CD14-positive monocyte (primary cell): ENCODE measurements around the gene KCNJ5. TPM values are rescaled to one million over a fixed set of nuclear protein-coding genes. Genes with fewer than 3 reads are reported as not detected.

Source experiments
- DNase-seq, 3 donors: peaks; one replicate each; pipeline ENCODE4 v3.0.0-alpha.2; 2011 to 2022
- H2AFZ ChIP-seq: 2 replicates; pipeline ENCODE4 v1.6.0; 2012; ENCODE audit warnings: mild to moderate bottlenecking, low read depth, low read length, inconsistent platforms; ENCODE audit not compliant: insufficient read depth, poor library complexity, severe bottlenecking
- H3K27ac ChIP-seq, 2 donors: 1 replicate in 1 of 2; 2 replicates in 1 of 2; pipeline ENCODE4 v1.5.1; 2012 to 2013; ENCODE audit warnings: low read length in 2 of 2, control low read depth in 1 of 2, inconsistent platforms in 1 of 2, low read depth in 1 of 2, mild to moderate bottlenecking in 1 of 2
- H3K27me3 ChIP-seq, 2 donors: one replicate each; pipeline versions ENCODE4 v1.6.0 to v1.6.1; 2011 to 2013; ENCODE audit warnings: low read length in 2 of 2; ENCODE audit not compliant: control insufficient read depth in 2 of 2, insufficient read depth in 2 of 2
- H3K36me3 ChIP-seq, 2 donors: replicated peaks in 1 of 2; 1 replicate in 1 of 2; 2 replicates in 1 of 2; pipeline versions ENCODE4 v1.5.1 to v1.6.1; 2012 to 2013; ENCODE audit warnings: low read length in 2 of 2, control low read depth in 1 of 2, inconsistent platforms in 1 of 2, mild to moderate bottlenecking in 1 of 2; ENCODE audit not compliant: insufficient read depth in 2 of 2, control insufficient read depth in 1 of 2
- H3K4me1 ChIP-seq, 2 donors: 1 replicate in 1 of 2; 2 replicates in 1 of 2; pipeline versions ENCODE4 v1.5.1 to v1.6.1; 2012 to 2013; ENCODE audit warnings: low read length in 2 of 2, control low read depth in 1 of 2, inconsistent platforms in 1 of 2, mild to moderate bottlenecking in 1 of 2, moderate library complexity in 1 of 2; ENCODE audit not compliant: insufficient read depth in 2 of 2, control insufficient read depth in 1 of 2
- H3K4me2 ChIP-seq: replicated peaks from 2 replicates; pipeline ENCODE3; 2012; ENCODE audit warnings: low read length, moderate library complexity, mild to moderate bottlenecking; ENCODE audit not compliant: poor library complexity, severe bottlenecking; ENCODE audit errors: extremely low read depth
- H3K4me3 ChIP-seq, 3 experiments: fragments of 200-600 bp in 1 of 3; sonication (generic) in 1 of 3; replicated peaks in 1 of 3; 1 replicate in 2 of 3; 2 replicates in 1 of 3; pipeline ENCODE4 v1.5.1; 2011 to 2013; ENCODE audit warnings: low read length in 3 of 3, mild to moderate bottlenecking in 3 of 3, control low read depth in 2 of 3, low read depth in 2 of 3, inconsistent platforms in 1 of 3, moderate library complexity in 1 of 3
- H3K79me2 ChIP-seq: 2 replicates; pipeline ENCODE4 v1.6.0; 2012; ENCODE audit warnings: mild to moderate bottlenecking, control low read depth, inconsistent platforms, low read length, moderate library complexity; ENCODE audit not compliant: insufficient read depth
- H3K9ac ChIP-seq: 2 replicates; pipeline ENCODE4 v1.6.0; 2017; ENCODE audit warnings: low read length, mild to moderate bottlenecking; ENCODE audit not compliant: insufficient read depth, poor library complexity, severe bottlenecking
- H3K9me3 ChIP-seq, 2 donors: replicated peaks in 1 of 2; 1 replicate in 1 of 2; 2 replicates in 1 of 2; pipeline versions ENCODE4 v1.5.1 to v1.6.1; 2012 to 2013; ENCODE audit warnings: low read length in 2 of 2, control low read depth in 1 of 2; ENCODE audit not compliant: control insufficient read depth in 1 of 2, insufficient read depth in 1 of 2
- H4K20me1 ChIP-seq: 2 replicates; pipeline ENCODE4 v1.6.0; 2012; ENCODE audit warnings: mild to moderate bottlenecking, low read length, control low read depth, moderate library complexity; ENCODE audit not compliant: insufficient read depth
- H3K27ac Mint-ChIP-seq, 7 donors: one replicate each; pipeline ENCODE4 v1.8.0; 2020; ENCODE audit warnings: mild to moderate bottlenecking in 7 of 7, mixed read lengths in 7 of 7, moderate library complexity in 6 of 7, inconsistent platforms in 2 of 7
- H3K27me3 Mint-ChIP-seq, 3 donors: one replicate each; pipeline ENCODE4 v1.8.0; 2021 to 2022; ENCODE audit warnings: low read depth in 3 of 3, mild to moderate bottlenecking in 3 of 3, mixed read lengths in 3 of 3, moderate library complexity in 3 of 3, inconsistent platforms in 1 of 3
- H3K36me3 Mint-ChIP-seq, 2 donors: one replicate each; pipeline ENCODE4 v1.8.0; 2020; ENCODE audit warnings: mixed read lengths in 2 of 2, inconsistent platforms in 1 of 2, mild to moderate bottlenecking in 1 of 2
- H3K4me1 Mint-ChIP-seq: one replicate; pipeline ENCODE4 v1.8.0; 2020; ENCODE audit warnings: mild to moderate bottlenecking, mixed read lengths
- H3K4me3 Mint-ChIP-seq, 2 donors: one replicate each; pipeline ENCODE4 v1.8.0; 2020; ENCODE audit warnings: mild to moderate bottlenecking in 2 of 2, mixed read lengths in 2 of 2, moderate library complexity in 1 of 2
- H3K9me3 Mint-ChIP-seq, 7 donors: one replicate each; pipeline ENCODE4 v1.8.0; 2020 to 2022; ENCODE audit warnings: mixed read lengths in 7 of 7, mild to moderate bottlenecking in 6 of 7, moderate library complexity in 6 of 7, inconsistent platforms in 2 of 7
- WGBS: methylation state at CpG from one replicate; pipeline ENCODE4 v1.1.5; 2013; ENCODE audit warnings: missing lambda C conversion rate; ENCODE audit not compliant: insufficient coverage; 5-methylcytosine and 5-hydroxymethylcytosine counted together
- intact Hi-C, 2 donors: fragments of 100-400 bp; cut with micrococcal nuclease; formaldehyde crosslinking; loops; one replicate each; pipeline versions ENCODE4 v1.15.0 to v1.15.1; 2023
- polyA plus RNA-seq, 3 donors: library from polyadenylated mRNA; depleted of rRNA in 1 of 3; unstranded in 2 of 3; stranded (reverse) in 1 of 3; fragments of 300-500 nt in 2 of 3; fragments of >200 nt in 1 of 3; fragmentation: Illumina TruSeq in 2 of 3; gene quantifications; 1 replicate in 2 of 3; 2 replicates in 1 of 3; pipeline ENCODE4 v1.2.3, GENCODE V29; 2012 to 2021
- TF ChIP-seq, protein P1 (sequence below): fragments of 200-600 bp; IDR thresholded peaks from one replicate; pipeline ENCODE4 v1.8.0; 2022; ENCODE audit warnings: antibody characterized with exemption, mild to moderate bottlenecking

Gene KCNJ5
- polyA plus RNA-seq, 3 donors = 0.03 TPM; not detected in 2

GRCh38 chr11:128894685-128895084 is 3.5 kb downstream of the KCNJ5 start:
- H3K9me3 ChIP-seq = peaks cover 0 to 4% of the 10 kb centered on the region in 2 donors
- H2AFZ ChIP-seq = no peak overlapping the region
- Mint-ChIP-seq H3K36me3 (peaks cover 0 to 5% of the 10 kb centered on the region in 2 donors), H3K27me3 (peaks cover 25 to 36% (median 35%) of the 10 kb centered on the region in 3 donors), H3K27ac (no peak overlapping the region), H3K4me1 (peaks cover 22% of the 10 kb centered on the region), H3K9me3 (peaks cover 0 to 8% (median 0%) of the 10 kb centered on the region in 7 donors), H3K4me3 (no peak overlapping the region)
- no peak overlapping the region for H3K4me3 ChIP-seq
- DNase-seq = no peak
- H3K4me1 ChIP-seq = peaks cover 14 to 15% of the 10 kb centered on the region in 2 donors
- H4K20me1 ChIP-seq = no peaks in the 10 kb centered on the region
- no peak overlapping the region for H3K4me2 ChIP-seq
- 85% methylated on average over 6 of the region's 6 CpGs for WGBS
- TF ChIP-seq, protein P1, sequence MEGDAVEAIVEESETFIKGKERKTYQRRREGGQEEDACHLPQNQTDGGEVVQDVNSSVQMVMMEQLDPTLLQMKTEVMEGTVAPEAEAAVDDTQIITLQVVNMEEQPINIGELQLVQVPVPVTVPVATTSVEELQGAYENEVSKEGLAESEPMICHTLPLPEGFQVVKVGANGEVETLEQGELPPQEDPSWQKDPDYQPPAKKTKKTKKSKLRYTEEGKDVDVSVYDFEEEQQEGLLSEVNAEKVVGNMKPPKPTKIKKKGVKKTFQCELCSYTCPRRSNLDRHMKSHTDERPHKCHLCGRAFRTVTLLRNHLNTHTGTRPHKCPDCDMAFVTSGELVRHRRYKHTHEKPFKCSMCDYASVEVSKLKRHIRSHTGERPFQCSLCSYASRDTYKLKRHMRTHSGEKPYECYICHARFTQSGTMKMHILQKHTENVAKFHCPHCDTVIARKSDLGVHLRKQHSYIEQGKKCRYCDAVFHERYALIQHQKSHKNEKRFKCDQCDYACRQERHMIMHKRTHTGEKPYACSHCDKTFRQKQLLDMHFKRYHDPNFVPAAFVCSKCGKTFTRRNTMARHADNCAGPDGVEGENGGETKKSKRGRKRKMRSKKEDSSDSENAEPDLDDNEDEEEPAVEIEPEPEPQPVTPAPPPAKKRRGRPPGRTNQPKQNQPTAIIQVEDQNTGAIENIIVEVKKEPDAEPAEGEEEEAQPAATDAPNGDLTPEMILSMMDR = no peak
- no peaks in the 10 kb centered on the region for H3K36me3 ChIP-seq
- H3K9ac ChIP-seq = no peak overlapping the region
- peaks cover 18 to 27% of the 10 kb centered on the region in 2 donors for H3K27me3 ChIP-seq
- H3K79me2 ChIP-seq = no peaks in the 10 kb centered on the region
- intact Hi-C loops = no loop called here
- no peak overlapping the region for H3K27ac ChIP-seq

GRCh38 chr11:128895526-128895925 is 4.4 kb downstream of the KCNJ5 start:
- Mint-ChIP-seq H3K4me1 (peaks cover 17% of the 10 kb centered on the region), H3K27ac (peak overlapping the region in 1 of 7 donors; percentile 30), H3K4me3 (no peak overlapping the region), H3K27me3 (peaks cover 16 to 28% (median 27%) of the 10 kb centered on the region in 3 donors), H3K36me3 (peaks cover 0 to 5% of the 10 kb centered on the region in 2 donors), H3K9me3 (peaks cover 0 to 8% (median 0%) of the 10 kb centered on the region in 7 donors)
- H3K4me3 ChIP-seq = no peak overlapping the region
- H3K9ac ChIP-seq = no peak overlapping the region
- no peaks in the 10 kb centered on the region for H3K79me2 ChIP-seq
- no peak for DNase-seq
- intact Hi-C loops = no loop called here
- H3K4me2 ChIP-seq = no peak overlapping the region
- H3K9me3 ChIP-seq = no peaks in the 10 kb centered on the region
- H3K36me3 ChIP-seq = no peaks in the 10 kb centered on the region
- peaks cover 9 to 18% of the 10 kb centered on the region in 2 donors for H3K27me3 ChIP-seq
- H2AFZ ChIP-seq = no peak overlapping the region
- TF ChIP-seq, protein P1 = no peak
- H3K4me1 ChIP-seq = peaks cover 8 to 9% of the 10 kb centered on the region in 2 donors
- H3K27ac ChIP-seq = no peak overlapping the region
- WGBS = 95% methylated on average over 9 of the region's 9 CpGs
- no peaks in the 10 kb centered on the region for H4K20me1 ChIP-seq
